ENCODE data around the gene CCR1.
"Not testable (repeated sequence)": the region's sequence is repeated elsewhere in the genome, so short reads cannot be mapped to it uniquely, and the experiment has no call there.

Gene CCR1

DNA sequence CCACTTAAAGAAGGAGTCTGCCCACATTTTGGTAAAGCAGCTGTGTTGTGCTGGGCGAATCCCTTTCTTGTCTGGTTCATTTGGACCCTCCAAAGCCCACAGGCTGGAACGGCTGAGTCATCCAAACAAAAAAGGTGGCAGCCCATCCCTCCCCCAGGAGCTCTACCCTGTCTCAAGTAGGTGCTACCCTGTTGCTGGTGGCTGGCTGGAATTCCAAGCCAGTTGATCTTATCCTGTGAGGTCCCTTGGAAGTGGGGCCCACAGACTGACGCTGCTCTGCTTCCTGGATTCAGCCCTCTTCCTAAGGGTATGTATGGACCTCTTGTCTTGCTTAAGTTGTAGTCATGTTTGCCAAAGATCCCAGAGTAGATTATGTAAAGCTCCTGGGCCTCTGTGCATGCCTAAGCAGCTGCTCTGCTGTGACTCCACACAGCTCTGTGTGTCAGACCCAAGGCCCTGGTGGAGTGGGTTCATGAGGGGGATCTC, 44.5 kb downstream of the CCR1 start:
- no peak for DNase-seq

DNA sequence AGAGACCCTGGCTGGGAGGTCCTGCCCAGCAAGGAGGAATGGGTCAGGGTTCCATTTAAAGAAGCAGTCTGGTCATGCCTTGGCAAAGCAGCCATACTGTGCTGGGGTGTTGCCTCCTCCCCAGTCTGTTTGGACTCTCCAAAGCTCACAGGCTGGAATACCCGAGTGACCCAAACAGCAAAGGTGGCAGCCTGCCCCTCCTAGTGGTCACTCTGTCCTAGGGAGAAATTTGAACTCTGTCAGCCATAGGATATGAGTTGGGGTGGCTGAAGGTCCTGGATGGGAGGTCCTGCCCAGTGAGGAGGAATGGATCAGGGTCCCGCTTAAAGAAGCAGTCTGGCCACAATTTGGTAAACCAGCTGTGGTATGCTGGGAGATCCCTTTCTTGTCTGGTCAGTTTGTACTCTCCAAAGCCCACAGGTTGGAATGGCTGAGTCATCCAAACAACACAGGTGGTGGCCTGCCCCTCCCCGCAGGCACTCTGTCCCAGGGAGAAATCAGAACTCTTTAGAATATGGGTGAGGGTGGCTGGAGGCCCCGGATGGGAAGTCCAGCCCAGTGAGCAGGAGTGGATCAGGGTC, 45.0 kb downstream of the CCR1 start:
- DNase-seq, result no peak

DNA sequence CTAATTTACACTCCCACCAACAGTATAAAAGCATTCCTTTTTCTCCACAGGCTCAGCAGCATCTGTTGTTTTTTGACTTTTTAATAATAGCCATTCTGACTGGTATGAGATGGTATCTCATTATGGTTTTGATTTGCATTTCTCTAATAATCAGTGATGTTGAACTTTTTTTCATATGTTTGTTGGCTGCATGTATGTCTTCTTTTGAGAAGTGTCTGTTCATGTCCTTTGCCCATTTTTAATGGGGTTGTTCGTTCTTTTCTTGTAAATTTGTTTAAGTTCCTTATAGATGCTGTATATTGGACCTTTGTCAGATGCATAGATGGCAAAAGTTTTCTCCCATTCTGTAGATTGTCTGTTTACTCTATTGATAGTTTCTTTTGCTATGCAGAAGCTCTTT, 50.4 kb downstream of the CCR1 start:
- not testable (repeated sequence) for DNase-seq

DNA sequence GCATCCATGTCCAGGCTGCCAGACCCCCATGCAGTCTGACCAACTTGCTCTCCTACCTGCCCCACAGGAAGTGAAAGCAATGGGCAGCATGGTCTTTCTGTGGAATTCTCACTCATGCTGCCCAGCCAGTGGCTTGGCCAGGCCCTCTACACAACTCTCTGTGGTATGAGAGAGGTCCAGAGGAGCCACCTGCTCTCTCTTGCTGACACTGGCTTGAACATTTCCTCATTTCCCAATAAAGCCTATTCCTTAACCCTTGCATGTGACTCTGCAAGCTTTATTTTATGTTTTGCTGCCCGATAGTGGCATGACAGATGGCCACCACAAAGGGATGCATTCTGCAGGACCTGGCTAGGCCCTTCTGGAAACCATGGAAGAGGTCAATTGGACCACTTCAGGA, 53.8 kb downstream of the CCR1 start:
- DNase-seq, result no peak

Measured in activated naive CD4-positive, alpha-beta T cell (primary cell).